SW480 (cell line): Measurements from ENCODE around the gene DOCK1.

ENCODE experiments used
- DNase-seq: peaks from one replicate; pipeline ENCODE4 v3.0.0-alpha.2; 2016; ENCODE audit warnings: low spot score

Gene DOCK1

DNA sequence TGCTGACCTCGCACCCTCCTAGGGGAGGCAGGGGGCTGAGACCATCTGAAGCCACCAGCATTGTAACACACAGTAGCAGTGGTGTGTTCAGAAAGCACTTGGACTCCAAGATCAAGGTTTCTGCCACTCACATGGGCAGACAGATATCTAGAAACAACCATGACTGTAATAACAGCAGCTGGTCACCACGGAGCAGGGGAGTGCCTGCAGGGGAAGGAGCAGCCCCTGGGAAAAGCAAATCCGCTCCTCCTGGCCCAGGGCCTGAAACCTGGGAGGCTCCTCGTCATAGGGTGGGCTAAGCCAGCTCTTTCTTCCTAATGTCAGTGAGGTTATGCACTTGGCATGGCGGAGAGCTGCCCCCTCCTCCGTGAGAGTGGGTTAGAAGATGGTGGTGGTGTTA lies 409.6 kb downstream of the DOCK1 start:
- DNase-seq = no peak

DNA sequence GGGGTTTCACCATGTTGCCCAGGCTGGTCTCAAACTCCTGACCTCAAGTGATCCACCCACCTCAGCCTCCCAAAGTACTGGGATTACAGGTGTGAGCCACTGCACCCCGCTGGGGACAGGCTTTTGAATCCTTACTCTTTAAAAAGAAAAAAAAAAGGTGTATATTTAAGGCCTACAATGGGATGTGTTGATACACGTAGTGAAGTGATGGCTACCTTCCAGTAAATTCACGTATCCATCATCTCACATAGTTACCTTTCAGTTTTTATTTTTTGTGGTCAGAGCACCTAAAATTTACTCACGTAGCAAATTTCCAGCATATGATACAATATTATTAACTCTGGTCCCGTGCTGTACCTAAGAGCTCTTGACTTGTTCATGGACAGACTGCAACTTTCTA lies 410.7 kb downstream of the DOCK1 start:
- no peak for DNase-seq

DNA sequence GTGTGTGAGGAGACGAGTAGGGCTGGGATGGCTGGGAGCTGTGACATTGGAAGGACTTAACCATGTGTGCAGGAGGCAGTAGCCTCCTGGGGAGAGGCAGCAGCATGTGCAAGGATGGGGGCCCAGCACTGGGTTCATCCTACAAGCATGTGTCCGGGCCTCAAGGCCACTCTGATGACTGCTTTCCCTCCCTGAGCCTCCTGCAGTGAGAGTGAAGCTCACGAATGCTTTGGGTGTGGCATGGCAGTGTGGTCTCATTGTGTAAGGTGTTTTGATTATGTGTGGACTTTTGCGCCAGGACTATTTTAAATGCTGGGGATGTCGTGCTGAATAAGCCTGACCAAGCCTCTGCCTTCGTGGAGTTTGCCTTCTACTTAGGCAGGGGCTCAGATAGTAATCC lies 413.2 kb downstream of the DOCK1 start:
- DNase-seq = no peak

DNA sequence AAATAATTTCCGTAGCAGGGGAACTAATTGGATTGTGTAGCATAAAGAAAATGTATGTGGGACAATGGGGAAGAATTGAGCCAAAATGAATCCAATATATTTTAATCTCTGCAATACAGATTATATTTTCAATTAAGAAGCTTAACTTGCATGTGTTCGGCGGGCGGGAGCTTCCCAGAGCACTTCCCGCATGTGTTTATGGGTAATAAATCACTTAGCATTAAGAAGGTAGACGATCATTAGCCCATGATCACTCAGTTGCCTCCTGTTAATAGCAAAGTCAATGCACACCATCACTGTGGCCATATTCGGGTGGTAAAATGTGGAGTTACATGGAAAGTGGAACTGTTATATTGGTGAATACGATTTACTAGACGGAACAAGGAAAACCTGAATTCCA lies 414.0 kb downstream of the DOCK1 start:
- DNase-seq = no peak

DNA sequence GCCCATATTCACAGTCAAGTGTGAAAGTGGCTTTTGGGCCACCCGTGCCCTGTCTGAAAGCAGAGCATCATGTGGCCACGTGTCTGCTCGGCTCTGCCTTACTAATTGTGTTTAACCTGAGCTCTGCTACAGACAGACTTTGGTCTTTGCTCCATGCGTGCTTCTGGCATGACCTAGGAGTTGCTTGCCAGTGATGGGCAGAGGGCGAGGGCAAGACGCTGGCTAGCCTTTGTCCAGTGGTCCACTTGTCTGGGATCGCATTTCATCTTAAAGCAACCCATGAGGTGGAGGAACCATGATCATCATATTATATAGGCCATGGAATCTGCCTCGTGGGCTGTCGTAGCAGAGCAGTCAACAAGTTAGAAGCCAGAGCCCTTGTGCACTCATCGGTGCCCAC lies 414.5 kb downstream of the DOCK1 start:
- no peak for DNase-seq

DNA sequence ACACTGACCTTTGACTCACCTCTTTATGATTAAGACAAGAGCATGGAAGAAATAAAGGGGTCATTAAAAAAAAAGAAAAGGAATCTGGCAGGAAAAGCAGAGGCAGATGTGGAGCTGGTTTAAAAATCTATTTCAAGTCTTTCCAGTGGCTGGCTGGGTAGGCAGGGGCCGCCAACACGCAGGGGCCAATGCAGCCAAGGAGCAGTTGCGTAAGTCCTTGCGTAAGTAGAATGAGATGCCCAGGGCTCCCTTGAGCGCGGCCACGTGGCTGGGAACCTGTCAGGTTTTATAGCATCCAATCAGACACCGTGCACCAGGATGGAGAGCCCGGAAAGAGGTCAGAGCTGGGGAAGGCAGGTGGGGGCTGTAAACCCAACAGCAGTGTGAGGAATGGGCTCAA lies 414.9 kb downstream of the DOCK1 start:
- no peak for DNase-seq

DNA sequence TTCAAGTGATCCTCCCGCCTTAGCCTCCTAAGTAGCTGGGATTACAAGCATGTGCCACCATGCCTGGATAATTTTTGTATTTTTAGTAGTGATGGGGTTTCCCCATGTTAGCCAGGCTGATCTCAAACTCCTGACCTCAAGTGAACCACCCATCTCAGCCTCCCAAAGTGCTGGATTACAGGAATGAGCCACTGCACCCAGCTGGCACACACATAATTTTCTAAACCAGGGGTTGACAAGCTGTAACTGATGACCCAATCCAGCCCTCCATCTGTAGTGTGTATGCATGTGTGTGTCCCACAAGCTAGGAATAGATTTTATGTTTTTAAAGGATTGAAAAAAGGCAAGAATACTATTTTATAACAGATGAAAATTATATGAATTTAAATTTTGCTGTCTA lies 417.1 kb downstream of the DOCK1 start:
- no peak for DNase-seq

DNA sequence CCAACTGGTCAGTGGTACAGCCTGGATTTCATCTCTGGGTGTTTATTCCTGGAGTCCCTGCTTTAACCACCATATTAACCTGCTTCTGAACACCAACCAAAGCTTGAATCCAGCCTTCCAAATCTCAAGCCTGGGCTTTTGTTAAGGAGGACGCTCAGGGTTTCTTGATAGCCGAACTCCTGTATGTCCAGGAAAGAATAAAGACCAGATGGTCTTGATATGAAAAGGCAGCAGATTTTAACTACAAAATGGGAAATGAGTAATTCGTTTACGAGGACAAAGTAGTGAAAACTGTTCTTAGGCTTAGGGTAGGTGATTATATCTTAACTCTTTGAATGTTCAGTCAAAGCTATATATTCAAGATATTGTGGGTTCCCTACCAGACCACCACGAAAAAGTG lies 420.3 kb downstream of the DOCK1 start:
- DNase-seq = no peak

DNA sequence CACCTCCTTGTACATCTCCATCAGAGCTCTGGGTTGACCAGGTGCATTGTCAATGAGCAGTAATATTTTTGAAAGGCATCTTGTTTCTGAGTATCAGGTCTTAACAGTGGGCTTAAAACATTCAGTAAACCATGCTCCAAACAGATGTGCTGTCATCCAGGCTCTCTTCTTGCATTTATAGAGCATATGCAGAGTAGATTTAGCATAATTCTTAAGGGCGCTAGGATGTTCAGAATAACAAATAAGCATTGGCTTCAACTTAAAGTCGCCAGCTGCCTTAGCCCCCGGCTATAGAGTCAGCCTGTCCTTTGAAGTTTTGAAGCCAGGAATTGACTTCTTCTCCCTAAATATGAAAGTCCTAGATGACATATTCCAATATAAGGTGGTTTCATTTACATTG lies 421.7 kb downstream of the DOCK1 start:
- DNase-seq = no peak

DNA sequence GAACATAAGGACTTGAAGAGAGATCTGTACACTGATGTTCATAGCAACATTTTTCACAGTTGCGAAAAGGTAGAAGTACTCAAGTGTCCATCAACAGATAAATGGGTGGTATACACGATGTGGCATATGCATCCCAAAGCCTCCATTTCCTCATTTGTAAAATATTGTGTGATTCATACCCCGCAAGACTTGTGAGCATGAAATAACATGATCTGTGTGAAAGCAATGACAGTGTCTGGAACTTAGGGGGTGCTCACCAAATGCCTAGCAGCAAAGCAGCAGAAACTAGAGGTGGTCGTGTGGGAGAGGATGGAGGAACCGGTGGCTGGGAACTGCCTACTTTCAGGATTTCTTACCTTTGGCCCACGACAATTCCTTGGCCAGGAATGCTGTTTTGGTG lies 426.5 kb downstream of the DOCK1 start:
- no peak for DNase-seq

DNA sequence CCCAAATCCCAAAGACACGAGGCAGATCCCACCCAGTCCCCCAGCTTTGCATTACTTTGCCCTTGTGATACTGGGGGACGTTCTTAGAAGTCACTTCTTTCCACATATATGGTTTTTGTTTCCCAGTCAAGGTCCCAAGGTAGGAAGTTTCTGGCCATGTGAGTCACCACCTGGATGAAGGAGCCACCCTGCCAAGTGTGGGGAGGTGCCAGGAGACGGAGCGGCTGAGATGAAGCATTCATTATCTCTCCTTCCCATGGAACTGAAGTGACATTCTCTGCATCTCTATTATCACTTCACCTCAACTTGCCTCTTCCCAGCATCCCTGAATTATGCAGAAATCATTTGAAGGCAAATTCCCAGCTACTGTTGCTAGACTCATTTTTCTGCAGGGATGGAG lies 427.4 kb downstream of the DOCK1 start:
- DNase-seq = no peak

DNA sequence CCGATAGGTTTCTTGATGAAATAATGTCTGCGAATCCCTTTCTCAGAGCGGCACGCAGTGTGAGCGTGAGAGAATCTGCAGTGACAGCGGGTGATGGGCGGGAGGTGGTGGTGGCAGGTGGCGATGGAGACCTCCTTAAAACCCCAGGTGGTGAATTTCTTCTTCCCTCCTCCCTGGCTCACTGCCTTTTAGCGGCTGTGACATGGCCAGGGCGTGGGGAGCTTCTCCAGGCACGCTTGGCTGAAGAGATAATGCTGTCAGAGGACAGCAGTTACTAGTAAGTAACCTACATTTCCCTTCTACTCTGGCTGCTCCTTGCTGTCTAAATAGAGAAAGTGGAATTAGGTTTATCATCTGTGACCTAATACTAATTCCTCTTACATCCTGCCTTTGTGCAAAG lies 432.6 kb downstream of the DOCK1 start:
- DNase-seq = no peak

DNA sequence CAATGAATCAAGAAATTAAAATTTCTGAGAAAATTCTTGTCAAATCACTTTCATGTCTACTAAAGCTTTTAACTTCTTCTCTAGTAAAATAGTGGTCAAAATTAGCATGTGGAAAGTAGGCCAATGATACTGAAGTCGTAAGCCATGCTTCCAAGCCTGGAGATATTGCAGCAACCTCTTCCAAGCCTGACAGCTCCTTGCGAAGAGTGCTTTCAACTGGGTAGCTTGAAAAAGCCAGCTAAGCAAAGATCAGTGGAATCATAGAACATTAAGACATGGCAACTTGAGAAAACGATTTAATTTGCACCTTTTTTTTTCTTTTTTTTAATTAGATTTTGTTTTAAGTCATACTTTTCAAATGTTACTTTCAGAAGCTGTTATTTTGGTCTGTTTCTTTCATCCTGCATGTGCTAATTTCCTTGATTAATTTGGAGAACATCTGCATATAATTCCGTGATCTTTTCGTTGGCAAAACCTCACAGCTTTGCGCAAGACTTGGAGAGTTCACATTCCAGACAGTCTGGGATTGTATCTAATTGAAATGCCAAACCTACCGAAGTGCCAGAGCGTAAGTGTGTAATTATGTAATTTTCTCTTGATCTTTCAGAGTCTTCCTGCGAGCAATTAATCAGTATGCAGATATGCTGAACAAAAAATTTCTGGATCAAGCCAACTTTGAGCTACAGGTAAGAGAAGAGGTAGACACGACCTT lies 433.3 kb downstream of the DOCK1 start:
- DNase-seq = no peak

DNA sequence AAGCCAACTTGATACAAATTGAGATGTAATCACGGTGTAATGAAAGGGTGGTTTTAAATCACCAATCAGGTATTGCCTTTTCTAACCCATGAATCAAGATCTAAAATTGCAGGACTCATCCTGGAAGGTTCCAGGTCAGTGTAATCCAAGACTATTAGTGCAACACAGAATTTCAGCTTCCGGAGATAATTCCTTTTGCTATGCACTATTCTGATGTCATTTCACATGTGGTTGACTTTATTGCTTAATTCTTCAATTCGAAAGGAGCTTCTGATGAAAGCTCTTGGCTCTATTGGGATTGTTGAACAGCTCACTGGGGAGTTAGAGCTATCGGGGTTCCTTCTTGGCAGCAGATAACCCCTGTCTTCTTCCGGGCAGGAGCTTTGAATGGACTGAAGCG lies 438.6 kb downstream of the DOCK1 start:
- no peak for DNase-seq

DNA sequence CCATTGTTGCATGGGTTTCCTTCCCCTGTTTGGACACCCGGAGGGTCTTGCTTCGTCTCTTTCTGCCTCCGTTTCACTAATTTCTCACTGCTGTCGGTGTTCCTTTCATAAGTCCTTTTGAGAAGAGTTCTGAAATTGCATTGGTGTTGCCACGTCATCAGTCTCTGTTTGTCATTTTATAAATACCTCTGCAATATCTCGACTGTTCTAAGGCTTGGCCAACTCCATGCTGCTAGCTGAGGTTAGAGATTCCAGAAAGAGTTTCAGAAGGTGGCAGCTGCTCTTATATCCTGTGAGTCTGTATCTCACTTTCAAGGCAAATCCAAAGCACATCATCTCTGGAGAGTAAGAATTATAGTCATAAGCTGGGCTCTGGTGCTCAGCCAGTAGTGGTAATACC lies 439.1 kb downstream of the DOCK1 start:
- DNase-seq = no peak

DNA sequence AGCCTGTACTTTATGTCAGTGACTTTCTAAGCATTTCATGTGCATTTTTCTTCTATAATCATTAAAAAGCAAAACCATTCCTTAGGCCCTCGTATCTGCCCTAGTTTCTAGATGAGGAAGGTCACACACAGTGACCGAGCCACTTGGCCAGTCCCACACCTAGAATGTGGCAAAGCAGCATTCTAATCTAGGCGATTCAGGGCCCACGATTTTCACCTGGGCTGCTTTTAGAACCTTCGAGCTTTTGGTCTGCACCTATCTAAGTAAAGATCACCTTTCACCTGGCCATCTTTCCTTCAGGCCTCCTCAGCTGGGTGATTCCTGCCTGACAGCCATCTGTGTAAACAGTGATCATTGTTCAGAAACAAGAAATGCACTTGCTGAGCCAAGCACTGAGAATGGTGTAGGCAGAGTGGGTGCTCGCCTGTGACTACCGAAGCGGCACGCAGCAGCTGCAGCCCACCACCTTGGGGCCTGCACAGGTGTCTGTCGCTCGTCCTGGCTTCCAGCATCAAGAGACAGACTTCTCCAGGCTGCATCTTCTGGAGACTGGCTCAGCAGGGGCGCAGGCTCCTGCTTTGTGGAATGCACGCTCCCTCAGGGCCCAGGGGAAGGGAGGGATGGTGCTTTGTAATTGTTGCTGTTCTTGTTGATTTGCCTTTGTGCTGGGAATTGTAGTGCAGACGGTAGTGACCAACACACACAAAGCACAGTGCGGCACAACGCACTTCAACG lies 440.2 kb downstream of the DOCK1 start:
- no peak for DNase-seq

DNA sequence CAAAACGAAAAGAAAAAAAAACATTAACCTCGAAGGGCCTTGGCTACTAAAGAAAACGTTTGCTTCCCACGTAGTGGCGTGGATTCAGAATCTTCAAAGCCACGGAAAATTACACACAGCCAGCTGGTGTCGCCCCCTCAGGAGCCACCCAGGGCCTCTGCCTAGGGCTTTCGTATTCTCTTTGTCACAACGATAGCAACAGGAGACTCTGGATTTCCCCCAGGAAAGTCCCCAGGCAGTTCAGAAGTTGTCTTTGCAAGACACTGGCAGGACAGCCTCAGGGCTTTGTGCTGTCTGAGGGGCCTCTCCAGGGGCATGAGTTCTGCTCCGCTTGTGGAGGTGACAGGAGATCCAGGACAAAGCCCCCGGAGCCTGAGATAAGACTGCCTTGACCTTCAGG lies 441.4 kb downstream of the DOCK1 start:
- no peak for DNase-seq

DNA sequence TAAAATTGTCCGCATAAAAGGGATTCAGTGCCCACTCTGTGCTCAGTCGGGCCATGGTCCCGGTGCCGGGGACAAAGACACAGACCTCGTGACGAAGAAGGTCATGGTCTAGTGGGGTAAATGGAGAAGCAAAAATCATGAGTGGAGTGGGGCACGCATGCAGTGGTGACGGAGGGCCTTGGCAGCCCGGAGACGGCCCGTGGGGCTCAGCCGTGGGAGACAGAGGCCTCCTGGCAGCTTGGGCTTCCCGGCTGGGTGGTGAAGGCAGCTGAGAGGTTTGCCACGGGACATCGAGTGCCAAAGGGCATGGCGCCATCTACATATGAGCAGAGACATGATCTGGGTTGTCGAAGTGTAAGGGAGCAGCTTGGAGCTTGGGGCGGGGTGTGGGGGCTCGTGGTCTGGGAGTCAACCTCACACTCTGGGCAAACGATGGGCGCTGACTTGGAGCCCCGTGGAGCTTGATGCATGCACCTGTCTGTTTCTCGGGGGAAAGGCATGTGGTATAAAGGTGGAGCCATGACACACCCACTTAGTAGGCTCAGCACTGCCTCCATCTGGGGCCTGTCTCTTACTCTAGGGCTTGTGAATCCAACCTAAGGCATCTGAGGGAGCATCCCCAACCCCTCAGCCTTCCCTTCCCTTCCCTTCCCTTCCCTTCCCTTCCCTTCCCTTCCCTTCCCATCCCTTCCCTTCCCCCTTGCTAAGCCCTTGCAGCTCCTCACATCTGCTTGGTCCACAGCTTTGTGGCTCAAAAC lies 442.2 kb downstream of the DOCK1 start:
- no peak for DNase-seq

DNA sequence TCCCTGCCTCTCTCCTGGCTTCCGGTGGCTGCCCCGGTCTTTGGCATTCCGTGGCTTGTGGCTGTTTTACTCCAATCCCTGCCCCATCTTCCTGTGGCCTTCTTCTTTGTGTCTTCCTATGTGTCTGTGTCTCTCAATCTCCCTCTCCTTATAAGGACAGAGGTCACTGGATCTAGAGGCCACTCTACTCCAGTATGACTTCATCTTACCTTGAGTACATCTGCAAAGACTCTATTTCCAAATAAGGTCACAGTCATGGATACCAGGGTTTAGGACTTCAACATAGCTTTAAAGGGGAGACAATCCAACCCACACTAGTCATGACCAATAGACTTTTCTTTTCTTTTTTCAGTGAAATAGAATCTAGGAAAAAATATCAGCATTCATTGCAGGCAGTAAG lies 444.5 kb downstream of the DOCK1 start:
- DNase-seq = no peak

DNA sequence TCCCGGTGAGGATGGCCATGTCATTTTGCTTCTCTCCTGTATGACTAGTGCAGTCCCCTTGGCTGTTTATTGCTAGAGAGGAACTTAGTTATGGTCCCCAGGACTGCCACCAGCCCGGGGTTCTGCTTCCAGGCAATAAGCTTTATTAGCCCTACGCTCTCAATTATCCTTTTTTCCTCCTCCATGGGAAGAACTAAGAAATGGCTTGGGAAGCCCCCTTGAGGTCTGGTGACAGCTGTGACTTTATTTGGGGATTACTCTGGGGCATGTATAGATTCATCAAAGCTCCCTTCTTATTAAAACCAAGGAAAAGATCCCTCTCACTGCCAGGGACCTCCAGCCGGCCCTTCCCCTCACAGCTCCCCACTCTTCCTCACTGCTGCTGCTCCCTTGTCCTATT lies 446.3 kb downstream of the DOCK1 start:
- DNase-seq = no peak

DNA sequence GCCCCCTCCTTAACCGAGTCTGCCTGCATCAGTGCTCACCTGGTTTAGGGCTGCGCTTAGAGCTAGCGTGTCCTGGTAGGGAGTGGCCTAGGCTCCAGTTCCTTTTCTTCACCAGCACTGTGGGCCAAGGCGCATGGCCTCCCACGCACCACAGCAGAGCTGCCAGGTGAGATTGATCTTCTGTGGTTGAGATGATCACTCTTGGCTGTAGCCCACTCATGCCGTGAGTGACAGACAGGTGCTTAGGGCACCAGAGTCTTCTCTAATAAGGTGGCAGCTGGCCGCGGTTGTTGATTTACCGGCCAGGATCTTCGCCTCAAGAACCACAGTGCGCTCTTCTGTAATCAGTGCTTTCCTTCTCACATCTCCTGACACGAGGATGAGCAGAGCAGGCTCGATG lies 448.3 kb downstream of the DOCK1 start:
- DNase-seq = no peak

DNA sequence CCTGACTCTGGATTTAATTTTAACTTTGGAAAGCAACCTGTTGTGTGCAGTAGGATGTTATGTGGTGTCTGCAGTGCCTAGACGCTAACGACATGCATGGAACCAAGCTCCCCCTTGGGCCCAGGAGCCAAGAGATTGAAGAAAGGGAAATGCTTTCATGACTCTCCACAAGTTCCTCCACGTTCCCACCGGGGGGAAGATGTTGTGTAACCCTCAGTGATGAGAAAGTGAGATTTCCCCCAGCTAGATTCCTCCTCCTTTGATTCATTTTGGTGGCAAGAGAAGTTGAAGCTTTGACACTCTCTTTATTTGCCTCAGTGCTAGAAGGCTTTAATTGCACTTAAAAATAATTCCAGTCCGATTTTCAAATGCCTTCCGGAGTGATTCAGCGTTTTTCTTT lies 449.0 kb downstream of the DOCK1 start:
- DNase-seq = no peak

DNA sequence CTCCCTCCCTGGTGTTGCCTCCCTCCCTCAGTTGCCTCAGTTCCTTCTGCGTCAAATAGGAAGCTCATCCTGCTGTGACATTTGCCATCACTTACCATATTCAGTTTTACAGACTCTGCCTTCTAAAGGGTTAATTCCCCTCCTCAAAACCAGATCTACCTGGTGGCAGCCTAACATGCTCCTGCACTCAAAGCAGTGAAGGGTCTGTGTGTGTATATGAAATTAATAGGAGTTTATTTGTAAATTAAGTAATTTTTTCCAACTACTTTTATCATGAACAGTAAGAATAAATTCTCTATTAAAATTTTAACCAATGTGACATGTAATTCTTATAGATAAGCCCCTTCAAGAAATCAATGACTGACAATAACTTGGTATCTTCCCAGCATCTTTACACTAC lies 449.8 kb downstream of the DOCK1 start:
- DNase-seq = no peak
